GM12875 (cell line): Measurements from ENCODE around the gene ACER2.

Source experiments
- H3K4me3 ChIP-seq: one replicate; pipeline ENCODE4 v1.5.1; 2011; ENCODE audit warnings: low read depth, low read length, control low read depth
- TF ChIP-seq, protein P1 (sequence below): IDR thresholded peaks from 2 replicates; pipeline ENCODE4 v1.5.1; 2011; ENCODE audit warnings: low read depth, mild to moderate bottlenecking, control low read depth, inconsistent platforms, low read length, moderate library complexity, borderline replicate concordance; ENCODE audit not compliant: insufficient read depth

ACER2 gene

GRCh38 chr9:19498015-19498414 is 89.2 kb downstream of the ACER2 start:
- no peak overlapping the region for H3K4me3 ChIP-seq
- TF ChIP-seq, protein P1, sequence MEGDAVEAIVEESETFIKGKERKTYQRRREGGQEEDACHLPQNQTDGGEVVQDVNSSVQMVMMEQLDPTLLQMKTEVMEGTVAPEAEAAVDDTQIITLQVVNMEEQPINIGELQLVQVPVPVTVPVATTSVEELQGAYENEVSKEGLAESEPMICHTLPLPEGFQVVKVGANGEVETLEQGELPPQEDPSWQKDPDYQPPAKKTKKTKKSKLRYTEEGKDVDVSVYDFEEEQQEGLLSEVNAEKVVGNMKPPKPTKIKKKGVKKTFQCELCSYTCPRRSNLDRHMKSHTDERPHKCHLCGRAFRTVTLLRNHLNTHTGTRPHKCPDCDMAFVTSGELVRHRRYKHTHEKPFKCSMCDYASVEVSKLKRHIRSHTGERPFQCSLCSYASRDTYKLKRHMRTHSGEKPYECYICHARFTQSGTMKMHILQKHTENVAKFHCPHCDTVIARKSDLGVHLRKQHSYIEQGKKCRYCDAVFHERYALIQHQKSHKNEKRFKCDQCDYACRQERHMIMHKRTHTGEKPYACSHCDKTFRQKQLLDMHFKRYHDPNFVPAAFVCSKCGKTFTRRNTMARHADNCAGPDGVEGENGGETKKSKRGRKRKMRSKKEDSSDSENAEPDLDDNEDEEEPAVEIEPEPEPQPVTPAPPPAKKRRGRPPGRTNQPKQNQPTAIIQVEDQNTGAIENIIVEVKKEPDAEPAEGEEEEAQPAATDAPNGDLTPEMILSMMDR, result no peak
